Cardiac fibroblast (primary cell): ENCODE results near the gene ANKRD13D.

Experiments
- DNase-seq, 2 donors: peaks; one replicate each; pipeline versions ENCODE4 v3.0.0 to v3.0.0-alpha.2; 2010; ENCODE audit warnings: low read depth in 2 of 2
- H3K4me3 ChIP-seq, 2 donors: replicated peaks in 1 of 2; 1 replicate in 1 of 2; 2 replicates in 1 of 2; pipeline ENCODE4 v1.5.1; 2011; ENCODE audit warnings: low read depth in 2 of 2, low read length in 2 of 2, mild to moderate bottlenecking in 2 of 2, moderate library complexity in 1 of 2
- TF ChIP-seq, protein P1 (sequence below): IDR thresholded peaks from one replicate; pipeline ENCODE4 v1.5.1; 2011; ENCODE audit warnings: low read depth, mild to moderate bottlenecking, low read length, inconsistent platforms

The ANKRD13D gene

DNA sequence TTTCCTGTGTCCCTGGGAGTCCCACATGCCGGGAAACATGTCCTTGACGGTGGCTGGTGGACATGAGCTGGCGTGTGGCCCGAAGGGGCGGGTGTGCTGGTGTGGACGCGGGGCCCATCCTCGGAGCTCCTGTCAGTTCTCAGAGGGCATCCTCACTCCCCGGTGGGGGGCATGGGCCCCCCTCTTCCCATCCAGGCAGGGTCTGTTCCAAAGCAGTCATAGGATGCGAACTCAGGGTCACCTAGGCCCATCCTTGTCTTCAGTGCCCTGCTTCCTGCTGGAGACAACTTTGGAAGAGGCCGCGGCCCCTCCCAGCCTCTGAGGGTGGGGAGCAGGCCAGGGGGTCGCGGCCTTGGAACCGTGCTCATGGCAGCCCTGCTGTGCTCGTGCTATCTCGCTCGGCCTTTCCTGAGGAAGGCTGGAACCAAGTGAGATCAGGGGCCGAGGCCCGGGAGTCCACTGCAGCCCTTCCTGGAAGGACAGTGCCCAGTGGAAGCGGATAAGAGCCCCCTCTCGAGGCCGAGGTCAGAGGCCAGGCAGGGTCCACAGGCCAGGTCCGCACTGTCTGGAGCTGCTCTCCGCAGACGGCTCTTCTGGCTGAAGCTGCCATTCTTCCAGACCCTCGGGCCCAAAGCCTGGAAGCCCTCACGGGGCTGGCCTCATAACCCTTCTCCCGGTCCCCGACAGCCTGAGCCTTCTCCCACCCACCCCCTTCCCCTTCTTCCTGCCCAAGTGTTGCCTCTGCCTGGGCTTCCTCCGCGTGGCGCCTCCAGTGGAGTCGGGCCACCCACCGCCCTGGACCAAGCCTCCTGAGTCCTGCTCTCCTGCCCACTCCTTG is 14.1 kb upstream of the ANKRD13D start:
- TF ChIP-seq, protein P1, sequence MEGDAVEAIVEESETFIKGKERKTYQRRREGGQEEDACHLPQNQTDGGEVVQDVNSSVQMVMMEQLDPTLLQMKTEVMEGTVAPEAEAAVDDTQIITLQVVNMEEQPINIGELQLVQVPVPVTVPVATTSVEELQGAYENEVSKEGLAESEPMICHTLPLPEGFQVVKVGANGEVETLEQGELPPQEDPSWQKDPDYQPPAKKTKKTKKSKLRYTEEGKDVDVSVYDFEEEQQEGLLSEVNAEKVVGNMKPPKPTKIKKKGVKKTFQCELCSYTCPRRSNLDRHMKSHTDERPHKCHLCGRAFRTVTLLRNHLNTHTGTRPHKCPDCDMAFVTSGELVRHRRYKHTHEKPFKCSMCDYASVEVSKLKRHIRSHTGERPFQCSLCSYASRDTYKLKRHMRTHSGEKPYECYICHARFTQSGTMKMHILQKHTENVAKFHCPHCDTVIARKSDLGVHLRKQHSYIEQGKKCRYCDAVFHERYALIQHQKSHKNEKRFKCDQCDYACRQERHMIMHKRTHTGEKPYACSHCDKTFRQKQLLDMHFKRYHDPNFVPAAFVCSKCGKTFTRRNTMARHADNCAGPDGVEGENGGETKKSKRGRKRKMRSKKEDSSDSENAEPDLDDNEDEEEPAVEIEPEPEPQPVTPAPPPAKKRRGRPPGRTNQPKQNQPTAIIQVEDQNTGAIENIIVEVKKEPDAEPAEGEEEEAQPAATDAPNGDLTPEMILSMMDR: no peak
- no peak for DNase-seq
- no peak overlapping the region for H3K4me3 ChIP-seq

DNA sequence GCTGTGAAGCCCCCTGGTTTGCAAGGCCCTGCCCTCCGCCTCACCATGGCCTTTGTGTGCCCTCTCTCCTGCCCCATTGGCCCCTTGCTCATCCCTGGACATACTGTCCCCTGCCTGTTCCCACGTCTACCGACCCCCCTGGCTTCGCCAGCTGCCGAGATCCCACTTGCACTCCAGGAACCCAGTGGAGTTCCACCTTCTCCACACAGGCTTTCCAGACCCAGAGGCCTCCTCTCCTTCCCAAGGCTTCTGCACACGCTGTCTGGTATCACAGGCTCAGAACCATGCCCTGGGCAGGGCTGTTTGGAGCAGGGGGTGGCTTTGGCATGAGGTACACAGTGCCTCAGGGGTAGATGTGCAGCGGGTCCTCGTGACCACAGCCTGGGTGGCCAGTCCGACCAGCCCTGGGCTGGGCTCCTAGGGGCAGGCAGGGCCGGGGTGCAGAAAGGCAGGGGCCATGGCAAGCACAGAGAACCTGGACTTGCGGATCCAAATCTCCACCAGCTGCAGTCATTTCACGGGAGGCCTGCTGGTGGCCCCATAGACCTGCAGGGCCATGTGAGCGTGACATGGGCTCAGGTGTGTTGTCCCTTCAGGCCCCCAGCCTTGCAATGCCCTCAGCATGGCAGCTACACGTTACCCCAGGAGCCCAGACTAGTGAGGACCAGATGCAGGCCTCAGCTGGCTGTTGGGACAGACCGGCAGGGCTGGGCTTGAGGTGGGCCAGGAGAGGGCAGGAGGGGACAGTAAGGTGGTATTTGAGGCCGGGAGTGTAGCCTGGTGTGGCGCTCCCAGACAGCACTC is 13.3 kb upstream of the ANKRD13D start:
- no peak overlapping the region for H3K4me3 ChIP-seq
- no peak for DNase-seq
- TF ChIP-seq, protein P1: no peak

DNA sequence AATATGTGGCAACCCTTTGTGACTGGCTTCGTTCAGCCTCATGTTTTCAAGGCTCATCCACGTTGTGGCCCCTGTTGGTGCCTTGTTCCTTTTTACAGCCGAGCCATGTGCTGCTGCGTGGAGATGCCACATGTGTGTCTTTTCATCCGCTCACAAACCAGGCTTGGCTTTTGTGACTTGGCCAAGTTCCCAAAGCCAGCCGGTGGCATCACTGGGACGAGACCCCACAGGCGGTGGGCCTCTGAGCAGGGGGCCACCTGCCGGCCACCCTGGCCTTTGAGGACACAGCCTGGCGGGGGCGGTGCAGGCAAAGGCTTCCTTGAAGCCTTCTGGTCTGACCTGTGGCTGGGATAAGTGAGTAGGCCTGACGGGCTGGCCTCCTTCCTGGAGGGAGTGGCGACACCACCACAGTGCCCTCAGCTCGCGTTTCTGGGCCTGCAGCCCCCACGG is 12.3 kb upstream of the ANKRD13D start:
- TF ChIP-seq, protein P1: peak; percentile 21
- peak; percentile 41 to 49 for DNase-seq

DNA sequence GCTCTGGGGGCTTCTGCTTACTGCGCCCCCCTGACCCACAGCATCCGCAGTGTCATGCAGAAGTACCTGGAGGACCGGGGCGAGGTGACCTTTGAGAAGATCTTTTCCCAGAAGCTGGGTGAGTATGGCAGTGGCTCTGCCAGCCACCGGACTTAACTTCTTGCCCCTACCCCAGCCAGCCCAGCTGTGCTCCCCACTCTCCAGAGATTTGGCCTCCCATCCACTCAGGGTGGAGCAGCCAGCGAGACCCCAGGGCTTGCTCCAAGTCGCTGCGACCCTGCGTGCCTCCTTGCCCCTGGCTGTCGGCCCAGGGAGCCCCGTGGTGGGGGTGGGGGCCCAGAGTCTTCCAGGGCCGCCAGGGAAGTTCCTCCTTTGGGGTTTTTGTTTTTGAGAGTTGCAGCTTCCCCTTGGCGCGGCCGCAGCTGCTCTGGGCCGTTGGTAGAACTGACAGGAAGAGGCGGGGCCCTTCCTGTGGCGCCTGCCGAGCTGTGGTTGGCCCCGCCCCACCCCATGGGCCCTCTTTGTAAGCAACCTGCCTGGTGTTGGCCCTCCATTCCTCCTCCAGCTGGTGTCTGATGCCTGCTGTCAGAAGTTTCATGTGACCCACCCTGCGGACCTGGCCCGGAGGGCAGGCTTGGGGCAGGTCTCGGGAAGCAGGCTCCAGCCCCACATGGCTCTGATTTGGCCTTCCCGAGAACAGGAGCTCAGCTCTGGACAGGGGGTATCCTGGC is 11.7 kb upstream of the ANKRD13D start:
- H3K4me3 ChIP-seq: peak overlapping the region; percentile 23 to 46
- TF ChIP-seq, protein P1: no peak
- peak; percentile 80 to 91 for DNase-seq

More for the DNA sequence above, 12.3 kb upstream of the ANKRD13D start:
- H3K4me3 ChIP-seq: peak overlapping the region in 1 of 2 donors; percentile 46

- no peak overlapping the region for H3K4me3 ChIP-seq
- TF ChIP-seq, protein P1: no peak
- no peak for DNase-seq
These were observed 10.8 kb upstream of the ANKRD13D start for GRCh38 chr11:67278135-67278938.
